GM18861 (cell line): Measurements from ENCODE around the gene SOX9.
"Not testable (repeated sequence)": the region's sequence is repeated elsewhere in the genome, so short reads cannot be mapped to it uniquely, and the experiment has no call there.

Source experiments
- ATAC-seq: cut with Tn5 transposase; IDR thresholded peaks from one replicate; pipeline ENCODE4 v1.9.1; 2021; ENCODE audit not compliant: unreplicated experiment

The SOX9 gene

DNA sequence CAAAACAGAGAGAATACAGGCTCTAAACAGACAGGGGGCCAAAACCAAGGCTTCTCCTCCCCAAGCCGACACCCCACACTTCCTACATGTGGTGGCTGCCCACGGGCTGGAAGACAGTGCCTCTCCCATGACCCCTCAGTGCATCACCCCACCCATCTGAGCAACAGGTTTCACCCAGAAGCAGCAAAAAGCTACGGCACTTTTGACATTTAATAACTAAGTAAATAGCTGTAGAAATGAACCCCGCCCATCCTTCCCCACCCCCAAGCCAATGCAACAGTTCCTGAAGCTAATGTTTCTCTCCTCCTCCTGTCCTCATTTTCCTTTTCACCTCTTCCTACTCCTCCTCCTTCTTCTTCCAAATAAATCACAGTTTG, 9.9 kb upstream of the SOX9 start:
- no peak for ATAC-seq

DNA sequence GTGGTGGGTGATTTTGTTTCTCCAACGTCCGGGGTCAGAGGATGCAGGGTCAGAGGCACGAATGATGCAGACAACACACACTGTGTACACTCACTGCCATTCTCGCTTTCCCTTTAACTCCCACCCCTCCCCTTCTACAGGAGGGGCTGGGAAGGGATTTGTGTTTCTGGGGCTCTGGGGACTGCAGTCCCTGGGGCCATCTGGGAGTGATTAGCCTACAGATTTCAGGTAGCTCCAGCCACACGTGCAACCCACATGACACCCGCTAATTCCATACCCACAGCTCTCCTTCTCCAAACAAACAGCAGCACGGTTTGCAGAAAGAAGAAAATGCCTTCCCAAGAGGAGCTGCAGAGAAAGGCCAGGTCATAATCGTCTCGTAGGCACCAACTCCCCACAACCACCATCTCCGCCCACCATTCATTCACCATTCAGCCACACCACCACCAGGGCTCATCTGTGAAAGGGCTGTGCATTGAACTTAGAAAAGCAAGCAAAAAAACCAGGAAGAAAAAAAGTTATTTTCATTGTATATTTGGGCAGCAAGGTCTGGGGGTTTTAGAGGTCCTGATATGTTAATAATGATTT, 9.4 kb upstream of the SOX9 start:
- ATAC-seq, result no peak

DNA sequence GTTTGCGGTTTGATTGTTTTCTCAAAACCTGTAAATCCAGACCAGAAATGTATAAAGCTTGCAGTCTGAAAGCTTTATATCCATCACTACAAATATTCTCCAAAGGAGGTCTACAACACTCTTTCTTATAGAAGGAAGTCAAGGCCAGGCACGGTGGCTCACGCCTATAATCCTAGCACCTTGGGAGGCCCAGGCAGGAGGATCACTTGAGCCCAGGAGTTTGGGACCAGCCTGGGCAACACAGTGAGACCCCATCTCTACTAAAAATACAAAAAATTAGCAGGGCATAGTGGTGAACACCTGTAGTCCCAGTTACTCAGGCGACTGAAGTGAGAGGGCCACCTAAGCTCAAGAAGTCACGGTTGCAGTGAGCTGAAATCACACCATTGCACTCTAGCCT, 8.9 kb upstream of the SOX9 start:
- ATAC-seq, result not testable (repeated sequence)

DNA sequence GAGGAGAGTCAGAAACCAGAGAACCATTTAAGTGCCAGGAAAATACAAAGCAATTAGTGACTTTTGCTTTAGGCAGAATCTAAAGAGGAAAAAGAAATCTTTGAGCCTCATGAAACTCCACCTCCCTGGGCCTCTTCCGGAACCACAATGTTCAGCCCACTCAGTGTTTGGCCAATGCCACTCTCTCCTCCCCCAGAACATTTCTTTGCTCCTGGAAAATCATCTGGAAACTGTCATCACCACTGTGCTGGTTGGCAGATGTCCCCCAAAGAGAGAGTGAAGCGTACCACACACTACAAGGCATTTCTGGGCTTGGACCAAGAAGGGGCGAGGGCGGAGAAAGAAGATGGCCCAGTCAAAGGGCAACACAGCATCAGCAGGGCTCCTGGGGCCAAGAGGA, 7.1 kb upstream of the SOX9 start:
- no peak for ATAC-seq

DNA sequence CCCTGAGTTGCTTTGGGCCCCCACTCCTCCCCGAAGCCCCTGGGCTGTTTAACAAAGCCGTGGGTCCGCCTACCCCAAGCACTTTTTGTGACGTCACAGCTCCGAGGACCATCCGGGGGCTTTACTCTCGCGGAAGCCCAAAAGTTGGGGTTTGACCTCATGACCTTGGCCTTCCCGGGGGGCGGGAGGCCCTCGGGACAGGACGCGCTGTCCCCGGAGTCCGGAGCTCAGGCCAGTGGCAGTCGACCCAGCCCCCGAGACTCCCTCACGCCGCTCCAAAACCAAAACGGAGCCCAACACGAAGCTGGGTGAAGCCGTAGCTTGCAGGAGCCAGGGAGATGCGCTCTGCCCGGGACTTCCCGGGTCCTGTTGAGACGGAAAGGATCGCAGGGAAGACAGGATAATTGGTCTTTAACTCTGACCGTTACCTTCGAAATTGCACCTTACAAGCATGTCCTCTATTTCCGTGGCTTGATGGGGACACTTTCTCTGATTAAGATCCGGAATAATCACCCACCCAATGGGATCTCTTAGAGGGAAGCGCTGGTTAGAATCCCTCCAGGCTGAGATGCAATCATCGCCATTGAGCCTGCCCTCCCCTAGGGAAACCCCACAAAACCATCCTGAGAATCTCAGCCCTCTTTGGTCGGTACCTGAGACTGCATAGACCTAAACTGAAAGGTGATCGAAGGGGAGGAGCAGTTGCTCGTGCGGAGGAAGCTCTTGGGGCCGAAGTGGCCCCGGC, 4.9 kb upstream of the SOX9 start:
- ATAC-seq, result no peak

GRCh38 chr17:72116661-72117521, 3.9 kb upstream of the SOX9 start:
- ATAC-seq, result no peak

GRCh38 chr17:72117535-72118334, 3.1 kb upstream of the SOX9 start:
- no peak for ATAC-seq

GRCh38 chr17:72118335-72119076, 2.3 kb upstream of the SOX9 start:
- no peak for ATAC-seq

- ATAC-seq, result no peak
Observed at GRCh38 chr17:72119077-72119872, 1.5 kb upstream of the SOX9 start.

DNA sequence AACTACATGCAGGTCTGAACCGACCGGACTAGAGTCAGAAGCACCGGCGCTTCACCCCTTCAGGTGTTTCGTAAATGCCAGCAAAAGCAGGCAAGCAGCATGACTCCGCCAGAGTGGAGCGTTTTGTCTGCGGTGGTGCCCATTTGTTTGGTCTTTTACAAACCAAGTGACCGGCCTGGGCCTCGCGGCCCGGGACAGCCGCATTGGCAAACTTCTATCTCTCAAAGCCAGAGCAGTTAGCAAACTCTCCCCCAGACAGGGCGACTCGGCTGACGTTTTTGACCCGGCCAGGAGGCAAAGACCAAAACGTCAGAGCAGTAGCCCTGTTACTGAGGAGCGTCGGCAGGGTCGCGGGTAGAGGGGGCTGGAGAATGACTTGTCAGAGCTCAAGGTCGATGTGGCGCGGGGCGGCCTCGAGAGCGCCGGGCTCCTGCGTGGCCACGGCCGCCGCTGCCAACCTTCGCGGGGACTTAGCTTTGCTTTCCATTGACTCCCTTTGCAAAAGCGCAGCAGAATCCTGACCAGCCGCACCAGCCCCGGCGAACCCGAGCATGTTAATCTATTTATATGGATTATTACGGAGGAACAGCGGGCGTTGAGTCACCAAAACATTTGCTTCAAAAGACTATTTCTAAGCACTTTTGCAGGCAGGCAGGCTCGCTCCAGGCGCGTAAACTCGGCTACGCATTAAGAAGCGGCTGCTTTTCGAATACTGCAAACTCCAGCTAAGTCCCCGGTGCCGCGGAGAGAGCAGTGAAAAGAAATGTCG, 763 bp upstream of the SOX9 start:
- no peak for ATAC-seq

- no peak for ATAC-seq
Observed at GRCh38 chr17:72121164-72122009, 567 bp downstream of the SOX9 start.

DNA sequence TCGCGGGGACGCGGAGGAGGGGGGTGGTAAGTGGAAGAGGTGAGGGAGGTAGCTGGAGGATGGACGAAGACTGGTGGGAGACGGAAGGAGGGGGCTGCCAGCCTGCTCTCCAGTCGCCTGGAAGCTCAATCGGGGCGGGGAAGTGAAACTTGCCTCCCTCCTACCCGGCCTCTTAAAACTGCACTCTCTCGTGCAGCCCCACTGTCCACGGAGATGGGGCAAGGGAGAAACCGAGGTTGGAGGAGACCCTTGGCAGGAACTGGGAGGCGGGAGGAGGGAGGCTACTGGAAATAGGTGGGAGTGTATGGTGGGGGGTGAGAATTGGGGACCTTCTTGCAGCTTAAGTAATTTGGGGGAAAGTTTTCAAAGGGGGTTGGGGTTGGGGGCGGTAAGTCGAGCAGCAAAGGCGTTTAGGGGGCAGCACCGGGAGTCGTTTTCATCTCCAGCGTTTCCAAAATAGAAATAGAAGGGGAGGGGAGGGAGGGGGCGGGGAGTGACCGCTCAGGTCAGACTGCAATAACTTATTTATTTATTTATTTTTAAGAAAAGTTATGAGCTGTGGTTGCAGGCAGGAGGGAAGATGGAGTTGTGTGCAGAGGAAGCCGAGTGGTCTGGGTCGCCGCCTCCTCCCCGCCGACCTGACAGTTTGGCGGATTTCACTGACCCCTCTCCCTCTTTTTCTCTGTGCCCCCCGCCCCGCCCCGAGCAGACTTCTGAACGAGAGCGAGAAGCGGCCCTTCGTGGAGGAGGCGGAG, 1.4 kb downstream of the SOX9 start:
- no peak for ATAC-seq

DNA sequence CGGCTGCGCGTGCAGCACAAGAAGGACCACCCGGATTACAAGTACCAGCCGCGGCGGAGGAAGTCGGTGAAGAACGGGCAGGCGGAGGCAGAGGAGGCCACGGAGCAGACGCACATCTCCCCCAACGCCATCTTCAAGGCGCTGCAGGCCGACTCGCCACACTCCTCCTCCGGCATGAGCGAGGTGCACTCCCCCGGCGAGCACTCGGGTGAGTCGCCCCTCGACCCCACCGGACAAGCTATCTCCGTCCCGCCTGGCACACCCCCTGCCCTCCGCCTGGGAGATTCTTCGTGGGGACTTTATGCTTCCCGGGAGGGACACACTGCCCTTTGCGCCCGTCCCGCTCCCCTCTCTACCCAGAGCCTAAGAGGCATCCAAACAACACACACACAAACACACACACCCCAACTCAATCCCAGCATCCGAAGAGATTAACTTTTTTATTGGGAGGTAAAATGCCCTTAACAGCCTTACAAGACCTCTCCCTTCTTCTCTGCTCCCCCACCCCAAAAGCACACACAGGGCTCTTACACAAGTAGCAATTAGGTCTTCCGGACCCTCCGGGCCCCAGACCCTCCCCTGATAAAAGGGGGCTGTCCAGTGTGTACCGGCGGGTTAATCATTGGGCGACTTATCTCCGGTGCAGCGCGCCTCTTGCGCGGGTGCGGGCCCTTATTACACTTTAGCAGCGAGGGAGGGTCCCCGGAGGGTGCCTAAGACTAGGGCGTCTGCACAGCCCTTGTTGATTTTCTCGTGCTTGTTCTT, 2.1 kb downstream of the SOX9 start:
- ATAC-seq, result no peak

- no peak for ATAC-seq
Observed at GRCh38 chr17:72123530-72124437, 3.0 kb downstream of the SOX9 start.

GRCh38 chr17:72124438-72124775, 3.6 kb downstream of the SOX9 start:
- ATAC-seq, result no peak

GRCh38 chr17:72125226-72125651, 4.4 kb downstream of the SOX9 start:
- no peak for ATAC-seq
